GM18511 (cell line): Measurements from ENCODE around the gene ZCWPW1.
"Not testable (repeated sequence)": the region's sequence is repeated elsewhere in the genome, so short reads cannot be mapped to it uniquely, and the experiment has no call there.

Experiments
- ATAC-seq: cut with Tn5 transposase; IDR thresholded peaks from one replicate; pipeline ENCODE4 v1.9.1; 2021; ENCODE audit warnings: mild to moderate bottlenecking, moderate library complexity; ENCODE audit not compliant: unreplicated experiment

ZCWPW1 gene

DNA sequence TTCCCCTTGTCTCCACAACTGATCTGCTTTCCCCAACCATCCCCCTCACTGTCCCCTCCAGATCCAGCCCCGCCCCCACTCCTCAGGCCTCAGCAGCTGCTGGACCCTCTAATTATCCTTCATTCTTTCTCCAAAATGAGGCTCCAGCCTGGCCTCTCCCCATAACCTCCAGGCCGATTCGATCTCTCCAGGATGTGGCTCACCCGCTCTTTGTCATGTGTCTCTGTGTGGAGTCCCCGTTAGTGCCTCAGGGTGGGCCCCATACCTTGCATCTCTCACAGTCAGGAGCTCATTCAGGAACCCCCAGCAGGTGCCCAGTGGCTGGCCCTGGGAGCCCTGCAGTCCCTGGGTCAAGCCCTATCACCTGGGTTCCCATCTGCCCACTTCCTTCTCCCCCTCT lies 53.9 kb downstream of the ZCWPW1 start:
- no peak for ATAC-seq

DNA sequence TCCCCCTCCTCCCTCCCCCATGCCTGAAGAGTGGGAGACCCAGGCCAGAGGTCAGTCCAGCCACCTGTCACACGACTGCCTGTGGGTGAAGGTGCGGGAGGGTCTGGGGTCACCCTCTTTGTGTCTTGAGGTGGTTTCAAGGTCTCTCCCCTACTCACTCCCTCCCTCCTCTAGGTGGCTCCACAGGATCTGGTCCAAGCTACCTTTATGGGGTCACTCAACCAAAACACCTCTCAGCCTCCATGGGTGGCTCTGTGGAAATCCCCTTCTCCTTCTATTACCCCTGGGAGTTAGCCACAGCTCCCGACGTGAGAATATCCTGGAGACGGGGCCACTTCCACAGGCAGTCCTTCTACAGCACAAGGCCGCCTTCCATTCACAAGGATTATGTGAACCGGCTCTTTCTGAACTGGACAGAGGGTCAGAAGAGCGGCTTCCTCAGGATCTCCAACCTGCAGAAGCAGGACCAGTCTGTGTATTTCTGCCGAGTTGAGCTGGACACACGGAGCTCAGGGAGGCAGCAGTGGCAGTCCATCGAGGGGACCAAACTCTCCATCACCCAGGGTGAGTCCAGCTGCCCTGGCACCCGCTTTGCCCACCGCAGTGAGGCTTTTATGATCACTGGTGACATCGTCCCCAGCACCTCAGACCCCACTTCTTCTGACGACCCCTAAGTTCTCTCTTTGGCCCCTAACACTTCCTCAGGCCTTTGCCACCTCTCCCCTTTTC lies 54.5 kb downstream of the ZCWPW1 start:
- ATAC-seq = not testable (repeated sequence)

DNA sequence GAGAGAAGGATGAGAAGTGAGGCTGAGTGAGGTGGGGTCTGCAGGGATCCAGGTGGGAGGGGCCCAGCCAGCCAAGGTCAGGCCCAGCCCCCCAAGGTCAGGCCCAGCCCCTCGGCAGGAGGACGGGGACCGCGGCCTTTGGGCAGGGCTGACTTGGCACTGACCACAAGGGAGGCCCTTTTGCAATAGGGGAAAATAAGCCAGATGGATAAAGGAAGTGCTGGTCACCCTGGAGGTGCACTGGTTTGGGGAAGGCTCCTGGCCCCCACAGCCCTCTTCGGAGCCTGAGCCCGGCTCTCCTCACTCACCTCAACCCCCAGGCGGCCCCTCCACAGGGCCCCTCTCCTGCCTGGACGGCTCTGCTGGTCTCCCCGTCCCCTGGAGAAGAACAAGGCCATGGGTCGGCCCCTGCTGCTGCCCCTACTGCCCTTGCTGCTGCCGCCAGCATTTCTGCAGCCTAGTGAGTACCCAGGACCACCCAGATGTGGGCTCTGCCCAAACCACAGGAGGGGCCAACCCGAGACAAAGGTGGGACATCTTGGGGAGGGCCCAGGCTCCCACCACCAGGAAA lies 55.2 kb downstream of the ZCWPW1 start, which contains the start of gene PILRA:
TSS of gene PILRA (plus strand) at position 227 of the 571 bp plus-strand sequence. CDS start at position 397, 170 bp downstream.
- ATAC-seq = no peak

DNA sequence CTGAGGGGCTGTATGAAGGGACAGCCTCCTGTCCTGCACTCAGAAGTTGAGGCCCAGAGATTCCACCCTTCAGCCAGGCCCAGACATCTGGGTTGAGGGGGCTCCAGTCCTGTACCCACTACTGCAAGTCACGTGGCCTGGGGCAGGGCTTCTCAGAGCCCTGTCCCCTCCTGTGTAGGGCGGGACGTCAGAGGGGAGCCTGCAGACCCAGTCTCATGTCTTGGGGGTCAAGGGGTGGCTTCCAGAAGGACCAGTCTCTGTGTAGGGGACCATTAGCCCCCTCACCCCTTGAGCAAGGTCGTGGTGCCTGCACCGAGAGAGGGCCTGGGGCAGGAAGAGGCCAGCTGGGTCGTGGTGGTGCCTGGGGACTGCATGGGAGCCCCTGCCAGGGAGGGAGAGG lies 55.8 kb downstream of the ZCWPW1 start:
- no peak for ATAC-seq

DNA sequence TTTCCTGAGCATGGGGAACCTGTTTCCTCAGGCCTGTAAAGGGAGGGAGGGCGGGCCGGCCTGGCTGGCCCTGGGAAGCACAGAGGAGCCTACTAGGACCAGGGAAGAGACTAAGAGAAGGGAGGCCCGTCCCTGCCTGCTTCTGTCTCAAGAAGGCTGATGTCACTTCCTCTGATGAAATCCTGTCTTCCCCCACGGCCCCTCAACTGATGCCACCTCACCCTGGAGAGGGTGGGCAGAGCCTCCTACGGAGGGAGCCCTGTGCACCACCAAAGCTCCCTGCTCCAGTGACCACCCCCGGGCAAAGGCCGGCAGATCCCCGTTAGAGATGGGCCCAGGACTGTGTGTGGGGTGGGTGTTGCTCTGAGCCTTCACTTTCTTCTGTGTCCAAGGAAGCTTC lies 56.2 kb downstream of the ZCWPW1 start:
- ATAC-seq = no peak

DNA sequence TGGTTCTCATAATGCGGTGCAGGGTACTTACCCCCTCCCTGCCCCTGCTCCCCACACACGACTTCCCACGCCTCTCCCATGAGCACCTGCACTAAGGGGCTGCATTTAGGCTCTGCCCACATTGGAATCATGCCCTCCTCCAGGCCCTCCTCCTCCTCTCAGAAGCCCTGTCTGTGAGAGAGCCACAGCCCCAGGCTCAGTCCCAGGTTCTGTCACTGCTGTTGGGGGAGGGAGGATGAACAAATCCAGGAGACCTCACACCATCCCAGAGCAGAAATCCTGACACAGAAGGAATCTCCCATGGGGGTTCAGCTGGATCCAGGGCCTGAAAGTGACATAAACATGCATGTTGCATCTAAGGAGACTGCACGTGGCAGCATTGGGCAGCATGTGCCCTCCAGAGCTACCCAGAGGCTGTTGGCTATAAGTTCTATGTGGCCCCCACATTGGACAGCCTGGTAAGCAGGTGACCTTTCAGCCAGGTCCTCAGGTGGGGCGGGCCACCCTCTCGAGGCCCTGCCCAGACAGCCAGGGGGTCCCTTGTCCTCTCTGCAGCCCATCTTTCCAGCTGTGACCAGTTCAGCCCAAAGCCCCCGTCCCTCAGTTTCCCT lies 56.8 kb downstream of the ZCWPW1 start:
- ATAC-seq = no peak

DNA sequence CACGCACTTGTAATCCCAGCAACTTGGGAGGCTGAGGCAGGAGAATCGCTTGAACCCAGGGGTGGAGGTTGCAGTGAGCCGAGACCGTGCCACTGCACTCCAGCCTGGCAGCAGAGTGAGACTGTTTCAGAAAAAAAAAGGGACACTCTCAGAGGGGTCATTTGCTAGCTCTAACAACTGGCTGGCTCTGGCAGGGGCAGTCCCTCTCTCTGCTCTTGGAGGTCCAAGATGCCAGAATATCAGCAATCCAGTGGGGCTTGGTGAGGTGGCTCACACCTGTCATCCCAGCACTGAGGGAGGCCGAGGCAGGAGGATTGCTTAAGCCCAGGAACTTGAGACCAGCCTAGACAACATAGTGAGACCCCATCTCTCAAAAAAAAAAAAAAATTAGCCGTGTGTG lies 57.8 kb downstream of the ZCWPW1 start:
- no peak for ATAC-seq

DNA sequence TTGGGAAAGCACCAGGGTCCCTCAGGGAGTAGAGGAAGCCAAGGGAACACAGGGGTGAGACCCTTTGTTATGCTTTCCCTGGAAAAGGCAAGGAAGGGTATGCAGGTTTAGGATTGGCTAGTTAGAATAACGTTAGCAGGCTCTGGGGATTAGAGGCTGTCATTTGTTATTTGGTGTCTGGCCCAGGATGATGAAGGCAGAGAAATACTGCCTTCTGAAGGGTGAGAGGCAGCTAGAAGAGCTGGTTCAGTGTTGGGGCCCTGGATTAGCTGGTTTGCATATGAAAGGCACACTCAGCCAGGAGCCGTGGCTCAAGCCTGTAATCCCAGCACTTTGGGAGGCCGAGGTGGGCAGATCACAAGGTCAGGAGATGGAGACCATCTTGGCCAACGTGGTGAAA lies 58.2 kb downstream of the ZCWPW1 start:
- no peak for ATAC-seq

DNA sequence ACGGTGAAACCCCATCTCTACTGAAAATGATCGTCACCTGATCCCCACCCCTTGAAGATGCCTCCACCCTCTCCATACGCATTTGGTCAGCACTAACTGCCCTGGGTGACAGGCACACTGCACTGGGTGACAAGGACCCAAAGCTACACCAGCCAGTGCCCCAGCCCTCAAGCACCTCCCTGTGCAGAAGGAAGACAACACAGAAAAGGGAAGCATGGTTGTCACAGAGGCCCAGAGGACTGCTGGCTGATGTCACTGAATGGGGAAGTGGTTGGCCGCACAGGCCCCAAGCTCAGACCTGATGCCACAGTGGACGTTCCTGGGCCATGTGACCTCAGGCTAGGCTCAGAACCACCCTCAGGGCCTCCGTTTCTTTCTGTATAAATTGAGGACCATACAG lies 59.4 kb downstream of the ZCWPW1 start:
- ATAC-seq = peak; percentile 62

DNA sequence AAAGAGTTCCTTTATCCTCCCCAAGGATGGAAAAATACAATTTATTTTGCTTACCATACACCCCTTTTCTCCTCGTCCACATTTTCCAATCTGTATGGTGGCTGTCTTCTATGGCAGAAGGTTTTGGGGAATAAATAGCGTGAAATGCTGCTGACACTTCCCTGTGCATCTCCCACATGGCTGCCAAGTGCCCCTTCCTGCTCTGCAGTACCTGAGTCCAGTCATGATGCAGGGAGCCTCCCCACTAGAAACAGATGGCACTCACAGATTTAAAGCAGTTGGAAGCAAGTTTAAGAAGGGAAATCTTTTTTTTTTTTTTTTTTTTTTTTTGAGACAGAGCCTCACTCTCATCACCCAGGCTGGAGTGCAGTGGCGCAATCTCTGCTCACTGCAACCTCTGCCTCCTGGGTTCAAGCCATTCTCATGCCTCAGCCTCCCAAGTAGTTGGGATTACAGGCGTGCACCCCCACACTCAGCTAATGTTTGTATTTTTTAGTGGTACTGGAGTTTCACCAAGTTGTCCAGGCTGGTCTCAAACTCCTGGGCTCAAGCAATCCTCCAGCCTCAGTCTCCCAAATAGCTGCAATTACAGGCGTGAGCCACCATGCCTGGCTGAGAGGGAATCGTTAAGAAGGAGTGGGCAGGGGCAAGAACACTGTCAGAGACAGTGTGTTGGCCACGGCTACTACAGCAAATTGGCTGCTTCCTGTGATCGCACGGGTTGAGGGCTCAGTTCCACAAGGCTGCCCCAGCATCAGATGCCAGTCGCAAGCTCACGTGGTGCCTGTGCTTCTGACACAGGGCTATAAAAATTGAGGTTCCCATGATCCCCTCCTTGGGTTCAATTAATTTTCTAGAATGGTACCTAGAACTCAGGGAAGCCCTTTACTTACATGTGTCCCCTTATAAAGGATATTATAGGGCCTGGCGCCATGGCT lies 60.6 kb downstream of the ZCWPW1 start:
- no peak for ATAC-seq

DNA sequence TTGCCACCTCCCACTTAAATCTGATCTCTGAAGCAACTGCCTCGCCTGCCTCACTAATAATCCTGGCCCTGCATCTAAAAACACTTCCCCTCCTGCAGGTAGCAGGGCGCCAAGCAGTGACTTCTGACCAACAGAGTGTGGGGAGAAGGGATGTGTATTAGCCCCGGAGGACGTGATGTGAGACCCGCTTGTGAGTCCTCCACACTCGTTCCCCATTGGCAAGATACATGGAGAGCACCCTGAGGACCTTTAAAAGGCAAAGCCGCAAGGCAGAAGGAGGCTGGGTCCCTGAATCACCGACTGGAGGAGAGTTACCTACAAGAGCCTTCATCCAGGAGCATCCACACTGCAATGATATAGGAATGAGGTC lies 61.3 kb downstream of the ZCWPW1 start:
- no peak for ATAC-seq

DNA sequence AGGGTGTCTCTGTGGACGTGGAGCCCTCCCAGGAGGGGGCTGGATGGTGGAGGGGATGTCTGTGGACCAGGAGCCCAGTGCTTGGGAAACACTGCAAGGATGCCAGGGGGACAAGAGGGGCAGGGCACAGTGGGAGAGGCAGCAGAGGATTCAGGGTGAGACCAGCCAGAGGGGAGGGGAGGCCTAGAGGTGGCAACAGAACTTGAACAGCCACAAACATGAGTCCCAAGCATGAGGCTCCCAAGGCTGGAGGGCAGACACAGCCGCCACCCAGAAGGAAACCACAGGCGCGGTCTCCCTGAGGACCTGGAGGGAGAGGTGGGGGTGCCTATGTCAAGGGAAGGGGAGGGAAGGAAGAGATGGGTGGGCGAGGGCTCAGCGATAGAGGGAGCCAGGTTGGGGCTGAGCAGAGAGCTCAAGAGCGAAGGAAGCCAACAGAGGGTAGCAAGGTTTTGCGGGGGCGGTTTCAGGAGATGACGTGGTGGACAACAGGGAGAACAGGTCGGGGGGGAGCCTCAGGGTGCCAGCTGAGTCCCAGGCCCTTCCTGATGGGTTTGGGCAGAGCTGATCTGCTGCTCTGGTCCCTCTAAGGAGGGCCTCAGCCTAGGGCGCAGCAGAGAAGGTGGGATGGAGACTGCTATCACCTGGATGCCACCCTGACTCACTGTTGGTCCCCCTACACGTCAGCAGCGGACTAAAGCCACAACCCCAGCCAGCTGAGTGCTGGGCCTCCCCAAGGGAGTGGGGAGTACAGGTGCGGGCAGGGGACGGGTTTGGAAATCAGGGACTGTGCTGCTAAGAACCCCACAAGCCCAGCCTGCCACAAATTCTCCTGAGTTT lies 61.9 kb downstream of the ZCWPW1 start:
- peak; percentile 29 for ATAC-seq

DNA sequence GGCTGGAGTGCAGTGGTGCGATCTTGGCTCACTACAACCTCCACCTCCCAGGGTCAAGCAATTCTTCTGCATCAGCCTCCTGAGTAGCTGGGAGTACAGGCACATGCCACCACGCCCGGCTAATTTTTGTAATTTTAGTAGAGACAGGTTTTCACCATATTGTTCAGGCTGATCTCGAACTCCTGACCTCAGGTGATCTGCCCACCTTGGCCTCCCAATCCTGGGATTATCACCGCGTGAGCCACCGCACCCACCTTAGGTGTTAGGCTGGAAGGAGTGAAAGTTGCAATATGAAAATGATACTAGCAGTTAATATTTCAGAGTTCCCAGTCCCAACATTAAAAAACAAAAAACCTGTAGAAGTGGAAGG lies 62.5 kb downstream of the ZCWPW1 start:
- ATAC-seq = not testable (repeated sequence)

DNA sequence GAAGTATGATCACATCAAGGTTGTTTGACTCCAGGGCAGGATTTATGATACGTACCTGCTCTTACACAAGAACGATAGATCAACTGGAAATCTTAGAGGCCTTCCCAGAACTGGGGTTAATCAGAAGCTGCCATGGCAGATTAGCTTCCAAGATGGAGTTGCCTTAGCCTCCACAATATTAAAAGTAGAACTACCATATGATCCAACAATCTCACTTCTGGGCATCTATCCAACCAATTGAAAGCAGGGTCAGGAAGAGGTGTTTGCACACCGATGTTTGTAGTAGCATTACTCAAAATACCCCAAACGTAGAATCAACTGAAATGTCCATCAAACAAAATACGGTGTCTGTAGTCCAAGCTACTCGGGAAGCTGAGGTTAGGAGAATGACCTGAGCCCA lies 64.0 kb downstream of the ZCWPW1 start:
- no peak for ATAC-seq

DNA sequence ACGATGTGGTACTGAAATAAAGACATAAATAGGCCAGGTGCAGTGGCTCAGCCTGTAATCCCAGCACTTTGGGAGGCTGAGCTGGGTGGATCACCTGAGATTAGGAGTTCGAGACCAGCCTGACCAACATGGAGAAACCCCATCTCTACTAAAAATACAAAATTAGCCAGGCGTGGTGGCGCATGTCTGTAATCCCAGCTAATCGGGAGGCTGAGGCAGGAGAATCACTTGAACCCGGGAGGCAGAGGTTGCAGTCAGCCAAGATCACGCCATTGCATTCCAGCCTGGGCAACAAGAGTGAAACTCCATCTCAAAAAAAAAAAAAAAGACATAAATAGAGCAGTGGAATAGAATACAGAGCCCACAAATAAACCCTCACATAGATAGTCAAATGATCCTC lies 64.7 kb downstream of the ZCWPW1 start:
- not testable (repeated sequence) for ATAC-seq

DNA sequence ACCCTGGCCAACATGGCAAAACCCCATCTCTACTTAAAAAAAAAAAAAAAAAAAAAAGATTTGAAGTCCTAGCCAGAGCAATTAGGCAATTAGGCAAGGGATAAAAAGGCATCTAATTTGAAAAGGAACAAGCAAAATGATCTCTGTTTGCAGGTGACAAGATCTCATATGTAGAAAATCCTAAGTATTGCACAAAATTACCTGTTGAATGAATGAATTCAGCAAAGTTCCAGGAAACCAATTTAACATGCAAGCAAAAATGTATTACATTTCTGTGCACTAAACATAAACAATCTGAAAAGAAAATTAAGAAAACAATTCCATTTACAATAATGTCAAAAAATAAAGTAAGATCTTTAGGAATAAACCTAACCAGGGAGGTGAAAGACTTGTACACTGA lies 65.4 kb downstream of the ZCWPW1 start:
- ATAC-seq = no peak

DNA sequence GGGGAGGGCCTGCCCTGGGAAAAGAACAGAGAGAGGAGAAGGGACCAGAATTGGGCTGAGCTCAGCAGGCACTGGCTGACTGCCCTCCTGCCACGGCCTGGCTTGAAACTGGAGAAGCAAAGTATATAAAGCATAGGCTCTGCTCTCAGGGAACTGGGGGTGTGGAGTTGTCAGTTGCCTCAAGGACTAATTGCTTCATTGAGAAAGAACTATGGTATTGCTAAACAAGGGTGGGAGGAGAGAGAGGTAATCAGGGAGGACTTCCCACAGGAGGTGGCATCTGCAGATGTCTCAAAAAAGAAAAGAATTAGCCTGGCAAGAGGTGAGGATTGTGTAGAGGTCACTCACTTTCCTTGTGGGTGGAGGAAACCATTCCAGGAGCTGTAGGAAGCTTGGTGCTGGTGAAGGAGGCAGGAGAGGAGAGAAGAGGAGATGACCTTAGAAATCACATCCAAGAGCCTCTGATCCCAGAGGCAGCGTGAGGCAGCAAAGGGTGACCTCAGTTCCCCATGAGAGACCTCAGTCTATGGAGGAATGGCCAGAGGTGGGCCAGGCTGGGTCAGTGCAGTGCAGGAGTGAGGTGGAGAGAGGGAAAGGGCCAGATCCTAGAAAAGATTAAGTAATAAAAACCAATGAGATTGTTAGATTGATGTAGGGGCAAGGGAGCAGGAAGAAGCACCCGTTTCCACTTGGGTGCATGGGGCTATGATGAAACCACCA lies 68.2 kb downstream of the ZCWPW1 start:
- no peak for ATAC-seq

DNA sequence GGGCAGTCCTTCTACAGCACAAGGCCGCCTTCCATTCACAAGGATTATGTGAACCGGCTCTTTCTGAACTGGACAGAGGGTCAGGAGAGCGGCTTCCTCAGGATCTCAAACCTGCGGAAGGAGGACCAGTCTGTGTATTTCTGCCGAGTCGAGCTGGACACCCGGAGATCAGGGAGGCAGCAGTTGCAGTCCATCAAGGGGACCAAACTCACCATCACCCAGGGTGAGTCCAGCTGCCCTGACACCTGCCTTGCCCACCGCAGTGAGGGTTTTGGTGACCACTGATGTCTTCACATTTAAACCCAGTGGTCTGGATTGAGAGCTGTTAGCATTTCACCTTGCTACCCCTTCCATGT lies 69.7 kb downstream of the ZCWPW1 start:
- no peak for ATAC-seq

DNA sequence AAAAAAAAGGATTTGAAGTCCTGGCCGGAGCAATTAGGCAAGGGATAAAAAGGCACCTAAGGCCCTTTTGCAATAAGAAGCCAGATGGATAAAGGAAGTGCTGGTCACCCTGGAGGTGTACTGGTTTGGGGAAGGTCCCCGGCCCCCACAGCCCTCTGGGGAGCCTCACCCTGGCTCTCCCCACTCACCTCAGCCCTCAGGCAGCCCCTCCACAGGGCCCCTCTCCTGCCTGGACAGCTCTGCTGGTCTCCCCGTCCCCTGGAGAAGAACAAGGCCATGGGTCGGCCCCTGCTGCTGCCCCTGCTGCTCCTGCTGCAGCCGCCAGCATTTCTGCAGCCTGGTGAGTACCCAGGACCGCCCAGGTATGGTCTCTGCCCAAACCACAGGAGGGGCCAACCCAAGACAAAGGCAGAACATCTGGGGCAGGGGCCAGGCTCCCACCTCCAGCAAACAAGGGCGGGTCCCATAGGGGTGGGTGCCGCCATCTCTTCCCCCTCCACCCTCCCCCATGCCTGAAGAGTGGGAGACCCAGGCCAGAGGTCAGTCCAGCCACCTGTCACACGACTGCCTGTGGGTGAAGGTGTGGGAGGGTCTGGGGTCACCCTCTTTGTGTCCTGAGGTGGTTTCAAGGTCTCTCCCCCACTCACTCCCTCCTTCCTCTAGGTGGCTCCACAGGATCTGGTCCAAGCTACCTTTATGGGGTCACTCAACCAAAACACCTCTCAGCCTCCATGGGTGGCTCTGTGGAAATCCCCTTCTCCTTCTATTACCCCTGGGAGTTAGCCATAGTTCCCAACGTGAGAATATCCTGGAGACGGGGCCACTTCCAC lies 70.3 kb downstream of the ZCWPW1 start, which contains the start of gene PILRB:
TSS of gene PILRB (plus strand) at position 91 of the 830 bp plus-strand sequence. CDS start at position 277, 186 bp downstream.
- ATAC-seq = no peak
